H7 (cell line): ENCODE measurements around the gene CD3G. TPM values are rescaled to one million over a fixed set of nuclear protein-coding genes. Genes with fewer than 3 reads are reported as not detected.
"Not testable (repeated sequence)": the region's sequence is repeated elsewhere in the genome, so short reads cannot be mapped to it uniquely, and the experiment has no call there.

ENCODE experiments used
- DNase-seq: peaks from one replicate; pipeline ENCODE4 v3.0.0; 2012
- H3K27me3 ChIP-seq: 2 replicates; pipeline ENCODE4 v1.6.0; 2011; ENCODE audit warnings: mild to moderate bottlenecking, low read length; ENCODE audit not compliant: control insufficient read depth, insufficient read depth
- H3K36me3 ChIP-seq: replicated peaks from 2 replicates; pipeline ENCODE4 v1.5.1; 2011; ENCODE audit warnings: low read length; ENCODE audit not compliant: control insufficient read depth, insufficient read depth
- H3K4me3 ChIP-seq: 2 replicates; pipeline ENCODE4 v1.5.1; 2011; ENCODE audit warnings: low read depth, mild to moderate bottlenecking, control low read depth, low read length, moderate library complexity; ENCODE audit not compliant: insufficient read depth
- total RNA-seq: library from RNA; depleted of rRNA; stranded (reverse); fragments of >200 nt; shearing (Covaris generic); gene quantifications from 2 replicates; pipeline ENCODE4 v1.2.3, GENCODE V29; 2014; rRNA removed

Gene CD3G
- total RNA-seq, 1 experiment from 2014 or later: not detected

DNA sequence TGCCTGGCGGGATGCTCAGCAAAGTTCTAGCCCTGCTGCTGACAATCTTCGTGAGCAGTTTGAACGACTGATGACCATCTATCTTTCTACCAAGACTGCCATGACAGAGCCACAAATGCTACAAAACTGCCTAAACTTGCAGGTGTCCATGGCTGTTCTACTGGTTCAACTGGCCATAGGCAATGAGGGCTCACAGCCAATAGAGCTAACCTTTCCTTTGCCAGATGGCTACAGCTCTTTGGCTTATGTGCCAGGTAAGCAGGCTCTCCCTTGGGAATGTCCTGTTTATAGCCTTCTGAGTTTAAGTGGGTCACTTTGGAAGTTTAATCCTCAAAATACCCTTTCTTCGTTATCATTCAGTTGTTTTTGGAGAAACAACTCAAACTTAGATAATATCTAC, 35.4 kb downstream of the CD3G start:
- Histone ChIP-seq H3K27me3 (no peaks in the 10 kb centered on the region), H3K4me3 (no peak overlapping the region), H3K36me3 (peaks cover 10% of the 10 kb centered on the region)
- no peak for DNase-seq

- H3K4me3 ChIP-seq: no peak overlapping the region
- H3K36me3 ChIP-seq: peaks cover 15% of the 10 kb centered on the region
- no peak for DNase-seq
- no peaks in the 10 kb centered on the region for H3K27me3 ChIP-seq
These were observed 36.4 kb downstream of the CD3G start for GRCh38 chr11:118380571-118380970.

GRCh38 chr11:118382954-118383353, 38.8 kb downstream of the CD3G start:
- no peak overlapping the region for H3K4me3 ChIP-seq
- no peak for DNase-seq
- H3K27me3 ChIP-seq: no peaks in the 10 kb centered on the region
- peaks cover 18% of the 10 kb centered on the region for H3K36me3 ChIP-seq

GRCh38 chr11:118383657-118384056, 39.5 kb downstream of the CD3G start:
- H3K36me3 ChIP-seq: peaks cover 18% of the 10 kb centered on the region
- no peaks in the 10 kb centered on the region for H3K27me3 ChIP-seq
- H3K4me3 ChIP-seq: no peak overlapping the region
- no peak for DNase-seq

DNA sequence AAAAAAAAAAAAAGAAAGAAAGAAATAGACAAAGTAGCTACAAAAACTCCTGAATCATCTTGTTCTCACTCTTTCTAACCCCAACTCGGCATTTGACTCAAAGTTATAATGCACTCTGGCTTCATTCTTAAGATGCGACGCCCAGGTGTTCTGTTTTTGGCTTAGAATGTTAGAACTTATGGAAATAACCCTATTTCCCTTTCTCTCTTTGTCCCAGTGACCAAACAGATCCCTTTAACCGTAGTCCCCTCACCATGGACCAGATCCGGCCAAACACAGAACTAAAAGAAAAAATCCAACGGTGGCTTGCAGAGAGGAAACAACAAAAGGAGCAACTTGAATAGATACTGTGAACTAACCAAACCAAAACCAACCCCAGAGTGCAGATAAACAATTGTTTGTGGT, 52.0 kb downstream of the CD3G start:
- peaks cover 3% of the 10 kb centered on the region for H3K36me3 ChIP-seq

DNA sequence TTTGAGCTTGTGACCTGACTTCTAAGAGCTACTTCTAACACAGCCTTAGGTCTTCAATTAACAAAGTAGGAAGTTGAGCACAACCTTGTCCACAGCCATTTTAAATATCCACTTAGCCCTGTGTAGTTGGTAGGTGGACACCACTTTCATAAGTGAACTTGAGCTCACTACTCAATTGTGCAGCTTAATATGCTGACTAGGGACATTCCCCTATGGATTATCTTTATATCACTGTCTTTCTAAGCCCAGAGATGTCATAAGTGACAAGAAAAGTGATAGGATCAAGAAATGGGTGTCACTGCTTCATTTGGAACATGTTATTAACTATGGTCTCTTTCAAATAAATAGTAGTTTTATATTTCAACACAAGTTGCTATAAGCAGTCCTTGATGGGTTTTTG, 53.3 kb downstream of the CD3G start:
- H3K27me3 ChIP-seq: no peaks in the 10 kb centered on the region
- no peak for DNase-seq
- peaks cover 3% of the 10 kb centered on the region for H3K36me3 ChIP-seq
- no peak overlapping the region for H3K4me3 ChIP-seq

More for the DNA sequence above, 52.0 kb downstream of the CD3G start:
- no peak for DNase-seq
- no peak overlapping the region for H3K4me3 ChIP-seq
- H3K27me3 ChIP-seq: no peaks in the 10 kb centered on the region

- no peak for DNase-seq
- no peak overlapping the region for H3K4me3 ChIP-seq
- H3K36me3 ChIP-seq: 0 out of 2 replicates have a peak, but pooled peaks cover 1% of the 10 kb centered on the region
- H3K27me3 ChIP-seq: no peaks in the 10 kb centered on the region
These were observed 54.8 kb downstream of the CD3G start for GRCh38 chr11:118398791-118399559.

DNA sequence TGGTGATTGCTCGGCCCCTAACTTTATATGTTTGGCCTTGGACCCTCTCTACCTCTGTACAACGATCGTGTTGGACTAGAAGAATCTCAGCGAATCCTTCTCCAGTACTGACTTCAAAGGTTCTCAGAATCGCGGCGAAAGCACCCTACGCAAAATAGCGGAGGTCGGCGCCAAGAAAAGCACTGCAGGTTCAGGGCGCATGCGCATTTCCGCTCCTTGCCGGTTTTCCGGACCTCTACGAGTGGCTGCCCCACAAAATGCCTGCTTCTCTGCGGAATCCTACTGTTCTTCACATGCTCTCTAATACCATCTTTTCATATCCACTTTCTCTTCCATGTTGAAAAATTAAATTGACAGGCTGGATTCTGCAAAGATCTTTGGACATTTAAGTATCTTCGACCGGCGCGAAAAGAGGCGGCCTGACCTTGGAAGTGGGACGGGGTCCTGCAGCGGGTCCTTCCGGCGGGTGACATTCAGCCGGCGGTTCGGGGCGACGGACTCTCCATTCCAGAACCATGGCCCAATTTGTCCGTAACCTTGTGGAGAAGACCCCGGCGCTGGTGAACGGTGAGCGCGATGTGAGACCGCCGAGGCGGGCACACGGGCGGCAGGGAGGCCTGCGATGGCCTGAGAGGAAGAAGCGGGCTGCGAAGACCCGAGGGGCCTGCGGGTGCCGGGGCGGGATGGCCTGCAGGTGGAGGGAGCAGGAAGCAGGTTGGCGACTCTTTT, 57.2 kb downstream of the CD3G start, which contains the start of gene ATP5MG:
Gene ATP5MG, plus strand, starts transcription at position 456 of the 729 bp plus-strand sequence. Its CDS starts 60 bp downstream, at position 516.
- peak within 1 kb of the TSS; percentile 94 for H3K4me3 ChIP-seq
- H3K36me3 ChIP-seq: peaks cover 2% of the 10 kb centered on the region; the same call in 1 of the 2 replicates
- peak; percentile 86 for DNase-seq
- no peaks in the 10 kb centered on the region for H3K27me3 ChIP-seq

DNA sequence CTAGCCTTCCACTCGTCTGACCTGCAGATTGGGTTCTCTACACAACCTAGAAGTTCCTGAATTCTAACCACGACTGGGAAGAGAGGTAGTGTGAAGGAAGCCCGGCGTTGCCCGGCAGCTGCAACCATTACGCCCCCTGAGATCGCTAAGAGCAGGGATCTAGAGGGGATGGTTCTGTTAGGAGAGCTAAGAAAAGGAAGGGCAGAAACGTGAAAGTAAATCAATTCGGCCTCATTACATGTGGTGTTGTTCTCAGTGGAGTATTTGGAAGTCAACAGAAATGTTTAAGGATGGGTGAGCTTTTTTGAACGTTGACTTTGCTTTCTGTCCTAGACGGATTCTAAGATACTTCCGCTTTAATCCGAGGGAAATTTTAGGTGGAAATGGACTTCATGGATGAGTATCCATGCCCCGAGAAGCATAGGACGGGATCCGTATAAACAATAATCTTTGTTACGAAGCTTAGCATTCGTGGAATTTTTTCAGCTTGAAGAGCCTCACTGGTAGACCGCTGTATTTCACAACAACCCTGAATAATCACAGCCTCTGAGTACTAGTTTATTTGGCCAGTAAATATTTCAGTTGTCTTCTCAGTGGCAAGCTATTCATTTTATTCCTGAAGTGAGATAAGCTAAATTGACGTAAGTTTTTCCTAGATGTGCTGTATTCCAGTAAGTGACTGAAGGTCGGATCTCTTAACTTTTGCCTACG, 57.9 kb downstream of the CD3G start:
- DNase-seq: no peak
- H3K36me3 ChIP-seq: peaks cover 4% of the 10 kb centered on the region; the same call in 1 of the 2 replicates
- H3K4me3 ChIP-seq: peak overlapping the region; percentile 94
- no peaks in the 10 kb centered on the region for H3K27me3 ChIP-seq

- not testable (repeated sequence) for H3K27me3 ChIP-seq, H3K36me3 ChIP-seq, DNase-seq
- peak overlapping the region; percentile 94; the same call in 1 of the 2 replicates for H3K4me3 ChIP-seq
These were observed 58.5 kb downstream of the CD3G start for GRCh38 chr11:118402594-118402993.

Other genes starting within 250 kb of the CD3G start
- gene SCN4B, start 191.5 kb upstream of the CD3G start, total RNA-seq: 0.74 and 1.0 TPM in 2 replicates
- 0.03 and 0.07 TPM in 2 replicates for gene SCN2B, start 167.7 kb upstream of the CD3G start, total RNA-seq
- not detected in 2 replicates for gene JAML, start 119.3 kb upstream of the CD3G start, total RNA-seq
- 0.42 and 0.63 TPM in 2 replicates for gene MPZL3, start 92.0 kb upstream of the CD3G start, total RNA-seq
- gene MPZL2, start 80.0 kb upstream of the CD3G start, total RNA-seq: 0.38 and 0.48 TPM in 2 replicates
- gene CD3E, start 39.6 kb upstream of the CD3G start, total RNA-seq: not detected in 2 replicates
- gene CD3D, start 1.6 kb upstream of the CD3G start, total RNA-seq: 1.5 TPM in 1 of 2 replicates, not detected in the other
- 34.3 and 39.1 TPM in 2 replicates for gene UBE4A, start 15.3 kb downstream of the CD3G start, total RNA-seq
- gene ATP5MG, start 57.3 kb downstream of the CD3G start, total RNA-seq: 98.8 and 118 TPM in 2 replicates
- 20.6 and 31.1 TPM in 2 replicates for gene KMT2A, start 92.1 kb downstream of the CD3G start, total RNA-seq
- gene TTC36, start 183.1 kb downstream of the CD3G start, total RNA-seq: not detected in 2 replicates
- 17.5 and 23.5 TPM in 2 replicates for gene TMEM25, start 186.8 kb downstream of the CD3G start, total RNA-seq
- gene IFT46, start 221.6 kb downstream of the CD3G start, total RNA-seq: 3.9 and 8.9 TPM in 2 replicates
- gene ARCN1, start 228.1 kb downstream of the CD3G start, total RNA-seq: 136 and 152 TPM in 2 replicates